ENCODE data around the gene GPR148. TPM values are rescaled to one million over a fixed set of nuclear protein-coding genes. Genes with fewer than 3 reads are reported as not detected.
"Not testable (repeated sequence)": the region's sequence is repeated elsewhere in the genome, so short reads cannot be mapped to it uniquely, and the experiment has no call there.

Gene GPR148
- total RNA-seq, 1 donor from 2014 or later: not detected

- Histone ChIP-seq H3K4me1 (peaks cover 15% of the 10 kb centered on the region), H3K36me3 (no peaks in the 10 kb centered on the region), H3K9me3 (no peaks in the 10 kb centered on the region), H3K27ac (no peak overlapping the region), H3K27me3 (ENCODE audit: low read depth) (peaks cover 10% of the 10 kb centered on the region), H3K4me3 (no peak overlapping the region)
- DNase-seq (no peak), ATAC-seq (no peak)
- TF ChIP-seq, protein P1, sequence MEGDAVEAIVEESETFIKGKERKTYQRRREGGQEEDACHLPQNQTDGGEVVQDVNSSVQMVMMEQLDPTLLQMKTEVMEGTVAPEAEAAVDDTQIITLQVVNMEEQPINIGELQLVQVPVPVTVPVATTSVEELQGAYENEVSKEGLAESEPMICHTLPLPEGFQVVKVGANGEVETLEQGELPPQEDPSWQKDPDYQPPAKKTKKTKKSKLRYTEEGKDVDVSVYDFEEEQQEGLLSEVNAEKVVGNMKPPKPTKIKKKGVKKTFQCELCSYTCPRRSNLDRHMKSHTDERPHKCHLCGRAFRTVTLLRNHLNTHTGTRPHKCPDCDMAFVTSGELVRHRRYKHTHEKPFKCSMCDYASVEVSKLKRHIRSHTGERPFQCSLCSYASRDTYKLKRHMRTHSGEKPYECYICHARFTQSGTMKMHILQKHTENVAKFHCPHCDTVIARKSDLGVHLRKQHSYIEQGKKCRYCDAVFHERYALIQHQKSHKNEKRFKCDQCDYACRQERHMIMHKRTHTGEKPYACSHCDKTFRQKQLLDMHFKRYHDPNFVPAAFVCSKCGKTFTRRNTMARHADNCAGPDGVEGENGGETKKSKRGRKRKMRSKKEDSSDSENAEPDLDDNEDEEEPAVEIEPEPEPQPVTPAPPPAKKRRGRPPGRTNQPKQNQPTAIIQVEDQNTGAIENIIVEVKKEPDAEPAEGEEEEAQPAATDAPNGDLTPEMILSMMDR (IDR thresholded peaks at IDR 0.05): no peak
- intact Hi-C loops (cut with DNase I): no loop called here
These were observed 4.4 kb upstream of the GPR148 start for GRCh38 chr2:130724455-130724854.

DNA sequence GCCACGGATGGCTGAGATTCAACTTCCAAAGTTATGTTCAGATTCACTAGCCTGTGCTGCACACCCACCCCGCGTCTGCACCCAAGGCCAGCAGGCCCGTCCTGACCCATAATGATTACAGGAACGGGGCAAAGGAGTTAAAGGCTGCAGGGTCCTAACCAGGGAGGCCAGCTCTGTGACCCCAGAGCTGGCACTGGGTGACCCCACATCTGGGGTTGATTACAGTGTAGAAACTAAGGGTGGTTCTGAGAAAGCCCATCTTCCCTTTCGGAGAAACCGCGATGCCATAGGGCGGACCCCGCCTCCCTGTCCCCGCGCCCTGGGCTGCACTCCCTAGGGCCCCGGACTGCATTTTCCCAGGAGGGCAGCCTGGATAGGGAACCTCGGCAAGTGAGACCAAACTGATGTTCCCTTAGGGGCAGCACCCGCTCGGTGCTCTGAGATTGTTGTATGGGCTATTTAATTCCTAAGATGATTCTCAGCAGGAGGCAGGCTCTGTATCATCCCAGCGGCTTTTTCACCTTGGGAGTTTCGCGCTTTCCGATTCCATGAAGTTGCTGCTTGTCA lies 2.2 kb upstream of the GPR148 start:
- H3K4me3 ChIP-seq: peak overlapping the region; percentile 64
- no peaks in the 10 kb centered on the region for H3K36me3 ChIP-seq
- no peaks in the 10 kb centered on the region for H3K9me3 ChIP-seq
- H3K4me1 ChIP-seq: peaks cover 15% of the 10 kb centered on the region
- intact Hi-C loops (cut with DNase I): no loop called here
- DNase-seq: no peak
- TF ChIP-seq, protein P1 (IDR thresholded peaks at IDR 0.05): no peak
- H3K27ac ChIP-seq: peak overlapping the region; percentile 71
- H3K27me3 ChIP-seq (ENCODE audit: low read depth): peaks cover 10% of the 10 kb centered on the region
- peak; percentile 25 to 27 for ATAC-seq

DNA sequence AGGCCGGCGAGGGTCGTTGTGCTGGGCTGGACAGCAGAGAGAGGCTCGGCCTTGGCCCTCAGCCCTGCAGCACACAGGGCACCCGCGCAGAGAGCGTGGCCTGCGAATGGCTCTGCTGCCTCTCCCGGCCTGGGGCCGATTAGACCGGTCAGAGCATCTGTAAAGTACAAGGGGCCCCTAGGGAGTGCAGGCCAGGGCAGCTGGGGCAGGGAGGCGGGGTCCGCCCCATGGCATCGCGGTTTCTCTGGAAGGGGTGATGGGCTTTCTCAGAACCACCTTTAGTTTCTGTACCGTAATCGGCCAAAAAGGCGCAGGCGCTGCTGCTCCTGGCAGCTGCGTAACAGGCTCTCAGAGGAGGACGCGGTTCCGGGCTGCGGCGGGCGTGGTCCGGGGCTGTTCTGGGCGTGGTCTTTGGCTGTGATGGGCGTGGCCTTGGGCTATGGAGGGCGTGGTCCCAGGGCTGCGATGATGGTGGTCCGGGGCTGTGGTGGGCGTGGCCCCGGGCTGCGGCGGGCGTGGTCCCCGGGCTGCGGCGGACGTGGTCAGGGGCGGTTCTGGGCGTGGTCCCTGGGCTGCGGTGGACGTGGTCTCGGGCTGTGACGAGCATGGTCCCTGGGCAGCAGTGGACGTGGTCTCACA lies 1.5 kb upstream of the GPR148 start:
- H3K4me1 ChIP-seq: peaks cover 15% of the 10 kb centered on the region
- H3K4me3 ChIP-seq: peak overlapping the region; percentile 64
- TF ChIP-seq, protein P1 (IDR thresholded peaks at IDR 0.05): no peak
- DNase-seq (peak; percentile 86), ATAC-seq (peak; percentile 95 to 97)
- H3K27ac ChIP-seq: peak overlapping the region; percentile 71
- H3K9me3 ChIP-seq: no peaks in the 10 kb centered on the region
- H3K36me3 ChIP-seq: no peaks in the 10 kb centered on the region
- intact Hi-C loops (cut with DNase I): no loop called here
- peaks cover 10% of the 10 kb centered on the region for H3K27me3 ChIP-seq (ENCODE audit: low read depth)

DNA sequence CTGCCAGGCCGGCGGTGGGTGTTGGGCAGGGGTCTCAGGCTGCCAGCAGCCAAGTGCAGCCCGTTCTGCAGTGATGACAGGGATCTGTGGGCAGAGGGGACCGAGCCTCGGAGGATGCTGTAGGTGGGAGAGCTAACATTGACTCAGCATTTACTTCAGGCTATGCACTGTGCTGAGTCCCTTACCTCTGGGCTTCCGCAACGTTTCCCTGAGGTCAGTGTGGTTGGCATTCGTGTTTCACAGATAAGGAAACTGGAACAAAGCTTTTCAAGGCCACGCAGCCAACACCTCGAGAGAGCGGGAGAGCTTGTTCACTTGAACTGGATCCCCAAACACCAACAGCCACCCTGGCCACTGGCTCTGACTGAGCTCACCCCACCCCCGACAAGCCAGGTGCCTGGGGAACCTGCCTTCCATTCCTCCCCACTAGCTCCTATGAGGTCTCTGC lies 839 bp upstream of the GPR148 start:
- no peaks in the 10 kb centered on the region for H3K36me3 ChIP-seq
- peak overlapping the region; percentile 46 for H3K27ac ChIP-seq
- H3K27me3 ChIP-seq (ENCODE audit: low read depth): peaks cover 10% of the 10 kb centered on the region
- TF ChIP-seq, protein P1 (IDR thresholded peaks at IDR 0.05): no peak
- H3K4me1 ChIP-seq: peaks cover 15% of the 10 kb centered on the region
- H3K4me3 ChIP-seq: peak overlapping the region; percentile 64
- no peaks in the 10 kb centered on the region for H3K9me3 ChIP-seq
- intact Hi-C loops (cut with DNase I): no loop called here
- no peak for DNase-seq
- peak; percentile 58 to 69 for ATAC-seq

DNA sequence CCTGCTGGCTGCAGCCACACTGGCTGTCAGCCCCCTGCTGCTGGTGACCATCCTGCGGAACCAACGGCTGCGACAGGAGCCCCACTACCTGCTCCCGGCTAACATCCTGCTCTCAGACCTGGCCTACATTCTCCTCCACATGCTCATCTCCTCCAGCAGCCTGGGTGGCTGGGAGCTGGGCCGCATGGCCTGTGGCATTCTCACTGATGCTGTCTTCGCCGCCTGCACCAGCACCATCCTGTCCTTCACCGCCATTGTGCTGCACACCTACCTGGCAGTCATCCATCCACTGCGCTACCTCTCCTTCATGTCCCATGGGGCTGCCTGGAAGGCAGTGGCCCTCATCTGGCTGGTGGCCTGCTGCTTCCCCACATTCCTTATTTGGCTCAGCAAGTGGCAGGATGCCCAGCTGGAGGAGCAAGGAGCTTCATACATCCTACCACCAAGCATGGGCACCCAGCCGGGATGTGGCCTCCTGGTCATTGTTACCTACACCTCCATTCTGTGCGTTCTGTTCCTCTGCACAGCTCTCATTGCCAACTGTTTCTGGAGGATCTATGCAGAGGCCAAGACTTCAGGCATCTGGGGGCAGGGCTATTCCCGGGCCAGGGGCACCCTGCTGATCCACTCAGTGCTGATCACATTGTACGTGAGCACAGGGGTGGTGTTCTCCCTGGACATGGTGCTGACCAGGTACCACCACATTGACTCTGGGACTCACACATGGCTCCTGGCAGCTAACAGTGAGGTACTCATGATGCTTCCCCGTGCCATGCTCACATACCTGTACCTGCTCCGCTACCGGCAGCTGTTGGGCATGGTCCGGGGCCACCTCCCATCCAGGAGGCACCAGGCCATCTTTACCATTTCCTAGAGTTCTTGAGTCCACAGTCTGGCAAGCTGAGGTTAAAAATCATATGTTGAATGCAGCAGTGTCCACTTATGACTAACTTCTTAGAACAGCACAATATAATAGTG lies 741 bp downstream of the GPR148 start:
- DNase-seq (no peak), ATAC-seq (no peak)
- peaks cover 15% of the 10 kb centered on the region for H3K4me1 ChIP-seq
- H3K27ac ChIP-seq: no peak overlapping the region
- no peaks in the 10 kb centered on the region for H3K36me3 ChIP-seq
- H3K27me3 ChIP-seq (ENCODE audit: low read depth): peaks cover 10% of the 10 kb centered on the region
- intact Hi-C loops (cut with DNase I): no loop called here
- TF ChIP-seq, protein P1 (IDR thresholded peaks at IDR 0.05): no peak
- H3K4me3 ChIP-seq: no peak overlapping the region
- no peaks in the 10 kb centered on the region for H3K9me3 ChIP-seq

DNA sequence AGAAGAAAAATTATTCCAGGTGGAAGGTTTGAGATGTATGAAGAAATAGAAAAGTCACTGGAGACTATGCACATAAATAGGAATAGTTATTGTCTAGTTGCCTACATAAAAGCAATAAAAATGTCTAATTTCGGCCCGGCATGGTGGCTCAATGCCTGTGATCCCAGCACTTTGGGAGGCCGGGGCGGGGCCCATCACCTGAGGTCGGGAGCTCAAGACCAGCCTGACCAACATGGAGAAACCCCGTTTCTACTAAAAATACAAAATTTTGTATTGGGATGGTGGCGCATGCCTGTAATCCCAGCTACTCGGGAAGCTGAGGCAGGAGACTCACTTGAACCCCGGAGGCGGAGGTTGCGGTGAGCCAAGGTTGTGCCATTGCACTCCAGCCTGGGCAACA lies 3.4 kb downstream of the GPR148 start:
- DNase-seq; intact Hi-C loops (cut with DNase I); ATAC-seq: not testable (repeated sequence)

More for the DNA sequence above, 3.4 kb downstream of the GPR148 start:
- H3K36me3 ChIP-seq; H3K27ac ChIP-seq; H3K9me3 ChIP-seq; H3K27me3 ChIP-seq (ENCODE audit: low read depth); H3K4me1 ChIP-seq; H3K4me3 ChIP-seq: not testable (repeated sequence)

Data from lower lobe of right lung (tissue), 2 donors.